Mesothelial cell of epicardium (in vitro differentiated cells): ENCODE results near the gene THAP10. TPM values are rescaled to one million over a fixed set of nuclear protein-coding genes. Genes with fewer than 3 reads are reported as not detected.

Experiments
- DNase-seq, 2 experiments: peaks; one replicate each; pipeline ENCODE4 v3.0.0; 2021; ENCODE audit warnings: low spot score in 2 of 2; ENCODE audit not compliant: unreplicated experiment in 2 of 2
- H3K27ac Mint-ChIP-seq: 2 replicates; pipeline ENCODE4 v1.8.0; 2021; ENCODE audit warnings: mixed read lengths
- H3K27me3 Mint-ChIP-seq: 2 replicates; pipeline ENCODE4 v1.8.0; 2021; ENCODE audit warnings: low read depth, mixed read lengths
- H3K36me3 Mint-ChIP-seq: 2 replicates; pipeline ENCODE4 v1.8.0; 2021; ENCODE audit warnings: mixed read lengths
- H3K4me1 Mint-ChIP-seq: 2 replicates; pipeline ENCODE4 v1.8.0; 2021; ENCODE audit warnings: mixed read lengths
- H3K4me3 Mint-ChIP-seq: 2 replicates; pipeline ENCODE4 v1.8.0; 2021; ENCODE audit warnings: mild to moderate bottlenecking, moderate library complexity, mixed read lengths
- H3K9me3 Mint-ChIP-seq: 2 replicates; pipeline ENCODE4 v1.8.0; 2021; ENCODE audit warnings: mixed read lengths
- total RNA-seq: library from RNA; stranded (reverse); gene quantifications from 3 replicates; pipeline ENCODE4 v1.2.1, GENCODE V29; 2021
- TF ChIP-seq, protein P1 (sequence below): fragments of 200-600 bp; sonication (generic); IDR thresholded peaks from one replicate; pipeline ENCODE4 v1.5.0; 2021; ENCODE audit warnings: antibody characterized with exemption; ENCODE audit not compliant: unreplicated experiment

Gene THAP10
- total RNA-seq, result 2.3 to 3.6 TPM (median 2.9 TPM) in 3 replicates

DNA sequence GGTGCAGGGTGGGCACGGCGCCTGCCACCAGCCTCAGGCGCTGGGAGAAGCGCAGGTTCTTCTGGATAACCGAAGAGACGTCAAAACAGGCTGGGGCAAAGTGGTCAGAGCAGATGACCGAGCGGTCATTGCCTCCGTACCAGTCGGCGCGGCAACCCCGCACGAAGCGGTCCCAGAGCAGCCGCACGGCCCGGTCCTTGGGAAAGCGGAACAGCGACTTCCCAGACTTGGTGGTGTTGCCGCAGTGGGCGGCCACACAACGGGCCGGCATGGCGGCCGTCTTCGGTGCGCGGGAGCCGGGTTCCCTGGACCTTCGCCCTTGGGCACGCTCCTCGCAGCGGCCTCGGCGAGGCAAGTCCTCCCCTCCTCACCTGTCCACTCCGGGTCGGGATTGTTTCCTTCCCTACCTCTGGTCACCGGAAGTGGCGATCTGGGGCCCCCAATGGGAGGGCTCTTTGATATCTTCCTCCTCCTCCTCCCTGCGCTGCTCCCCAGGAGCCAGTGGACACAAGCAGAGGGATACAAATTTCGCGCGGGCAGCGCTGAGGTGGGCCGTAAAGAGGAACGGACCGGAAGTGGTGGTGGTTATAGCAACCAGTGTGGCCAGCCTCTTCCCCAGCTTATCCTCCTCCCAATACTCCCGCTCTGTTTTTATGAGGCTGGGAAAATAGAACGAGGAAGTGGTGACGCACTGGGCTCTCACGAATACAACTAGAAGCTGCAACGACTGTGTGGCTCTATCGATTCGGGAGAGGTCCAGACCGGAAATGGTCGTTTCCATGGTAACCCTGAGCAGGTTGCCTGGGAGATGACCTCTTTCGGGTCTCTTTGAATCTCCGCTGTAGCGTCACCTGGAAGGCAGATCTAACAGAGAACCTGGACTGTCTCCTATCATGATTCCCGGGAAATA lies at the start of gene THAP10, which contains the start of gene LRRC49:
Gene THAP10 (minus strand): TSS at position 432 of the 910 bp plus-strand sequence. CDS start 161 bp downstream, at position 271.
Gene LRRC49 (plus strand): TSS at position 825 of the 910 bp plus-strand sequence. CDS start 69 bp downstream, at position 894.
- peaks cover 4% of the 10 kb centered on the region for H3K36me3 Mint-ChIP-seq
- no peaks in the 10 kb centered on the region for H3K9me3 Mint-ChIP-seq
- peaks cover 22% of the 10 kb centered on the region for H3K4me1 Mint-ChIP-seq
- peak within 1 kb of the TSS; percentile 90 for H3K4me3 Mint-ChIP-seq
- TF ChIP-seq, protein P1, sequence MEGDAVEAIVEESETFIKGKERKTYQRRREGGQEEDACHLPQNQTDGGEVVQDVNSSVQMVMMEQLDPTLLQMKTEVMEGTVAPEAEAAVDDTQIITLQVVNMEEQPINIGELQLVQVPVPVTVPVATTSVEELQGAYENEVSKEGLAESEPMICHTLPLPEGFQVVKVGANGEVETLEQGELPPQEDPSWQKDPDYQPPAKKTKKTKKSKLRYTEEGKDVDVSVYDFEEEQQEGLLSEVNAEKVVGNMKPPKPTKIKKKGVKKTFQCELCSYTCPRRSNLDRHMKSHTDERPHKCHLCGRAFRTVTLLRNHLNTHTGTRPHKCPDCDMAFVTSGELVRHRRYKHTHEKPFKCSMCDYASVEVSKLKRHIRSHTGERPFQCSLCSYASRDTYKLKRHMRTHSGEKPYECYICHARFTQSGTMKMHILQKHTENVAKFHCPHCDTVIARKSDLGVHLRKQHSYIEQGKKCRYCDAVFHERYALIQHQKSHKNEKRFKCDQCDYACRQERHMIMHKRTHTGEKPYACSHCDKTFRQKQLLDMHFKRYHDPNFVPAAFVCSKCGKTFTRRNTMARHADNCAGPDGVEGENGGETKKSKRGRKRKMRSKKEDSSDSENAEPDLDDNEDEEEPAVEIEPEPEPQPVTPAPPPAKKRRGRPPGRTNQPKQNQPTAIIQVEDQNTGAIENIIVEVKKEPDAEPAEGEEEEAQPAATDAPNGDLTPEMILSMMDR, result no peak
- no peaks in the 10 kb centered on the region for H3K27me3 Mint-ChIP-seq
- DNase-seq, result peak; percentile 64 to 76
- peak within 1 kb of the TSS; percentile 94 for H3K27ac Mint-ChIP-seq

DNA sequence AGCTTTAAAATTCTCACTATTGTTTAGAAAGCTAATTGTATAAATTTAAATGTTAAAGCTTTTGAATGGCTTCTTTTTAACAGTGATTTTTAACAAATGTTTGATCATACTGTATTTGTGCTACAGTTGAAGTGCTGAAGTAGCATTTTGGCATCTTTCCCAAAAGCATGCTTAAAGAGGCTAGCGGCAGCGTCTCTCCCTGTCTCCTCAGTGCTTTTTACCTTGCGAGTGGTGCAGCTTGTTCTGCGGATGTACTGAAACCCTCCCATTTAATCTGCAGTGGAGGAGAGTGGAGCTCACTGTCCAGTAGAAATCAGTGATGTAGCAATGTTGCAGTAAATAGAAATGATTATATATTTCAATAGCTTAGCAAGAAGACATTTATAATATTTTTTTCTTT lies 44.1 kb upstream of the THAP10 start:
- TF ChIP-seq, protein P1, result no peak
- H3K4me3 Mint-ChIP-seq, result peak overlapping the region; percentile 45
- no peaks in the 10 kb centered on the region for H3K9me3 Mint-ChIP-seq
- H3K36me3 Mint-ChIP-seq, result no peaks in the 10 kb centered on the region
- H3K27me3 Mint-ChIP-seq, result no peaks in the 10 kb centered on the region
- H3K4me1 Mint-ChIP-seq, result peaks cover 18% of the 10 kb centered on the region
- peak overlapping the region; percentile 5 for H3K27ac Mint-ChIP-seq
- no peak for DNase-seq

DNA sequence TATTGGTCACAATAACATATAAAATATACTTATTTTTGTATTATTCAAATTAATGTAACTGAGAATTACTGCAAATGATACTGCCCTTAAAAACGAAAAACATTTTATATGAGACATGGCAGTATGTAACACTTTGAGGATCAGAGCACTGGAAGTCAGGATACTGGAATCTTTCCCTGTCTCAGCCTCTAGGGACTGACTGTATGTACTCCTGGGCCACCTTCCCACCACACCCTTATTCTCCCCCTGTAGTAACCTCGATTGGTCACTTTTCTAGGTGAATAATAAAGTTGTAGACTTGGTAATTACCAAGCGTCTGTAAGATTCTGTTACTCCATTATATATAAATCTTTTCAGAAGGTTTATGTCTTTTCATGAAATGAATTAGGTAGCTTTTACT lies 43.4 kb upstream of the THAP10 start:
- H3K4me1 Mint-ChIP-seq, result peaks cover 18% of the 10 kb centered on the region
- no peak overlapping the region for H3K4me3 Mint-ChIP-seq
- H3K36me3 Mint-ChIP-seq, result no peaks in the 10 kb centered on the region
- no peaks in the 10 kb centered on the region for H3K9me3 Mint-ChIP-seq
- DNase-seq, result no peak
- no peaks in the 10 kb centered on the region for H3K27me3 Mint-ChIP-seq
- H3K27ac Mint-ChIP-seq, result no peak overlapping the region
- TF ChIP-seq, protein P1, result no peak

DNA sequence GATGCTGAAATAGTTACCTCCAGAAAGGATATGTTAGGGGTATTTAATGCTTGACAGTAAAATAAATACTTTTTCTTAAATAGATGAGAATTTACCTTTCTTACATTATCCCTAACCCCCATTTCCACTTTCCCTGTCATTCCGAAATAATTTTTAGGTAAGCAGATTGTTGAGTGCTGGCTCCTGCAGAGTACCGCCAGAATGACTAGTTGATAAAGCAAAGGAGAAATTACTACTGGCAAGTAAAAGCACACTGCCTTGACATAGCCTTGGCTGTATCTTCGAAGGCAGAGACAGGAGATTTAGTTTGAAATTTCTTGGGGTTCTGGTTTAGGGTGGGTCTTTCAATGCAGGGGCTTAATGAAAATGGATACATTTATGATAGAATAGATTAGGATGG lies 41.2 kb upstream of the THAP10 start:
- TF ChIP-seq, protein P1, result no peak
- H3K27ac Mint-ChIP-seq, result no peak overlapping the region
- no peak for DNase-seq
- peaks cover 17% of the 10 kb centered on the region for H3K4me1 Mint-ChIP-seq
- H3K27me3 Mint-ChIP-seq, result no peaks in the 10 kb centered on the region
- H3K36me3 Mint-ChIP-seq, result peaks cover 13% of the 10 kb centered on the region
- peaks cover 14% of the 10 kb centered on the region for H3K9me3 Mint-ChIP-seq
- no peak overlapping the region for H3K4me3 Mint-ChIP-seq

DNA sequence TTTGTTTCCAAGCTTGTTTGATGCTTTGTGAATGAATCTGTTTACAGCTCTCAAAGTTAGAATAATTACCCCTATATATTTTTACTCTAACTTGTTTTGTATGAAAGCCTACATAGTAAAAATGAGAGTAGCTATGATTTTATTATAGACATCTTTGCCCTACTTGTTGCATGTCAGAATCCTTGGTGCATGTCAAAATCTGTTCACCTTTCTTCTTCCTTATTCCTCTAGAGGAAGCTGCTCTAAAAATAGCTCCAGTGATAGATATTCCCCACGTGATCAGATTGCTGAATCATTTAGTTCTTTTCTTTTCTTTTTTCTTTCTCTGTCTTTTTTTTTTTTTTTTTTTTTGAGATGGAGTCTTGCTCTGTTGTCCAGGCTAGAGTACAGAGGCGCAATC lies 40.2 kb upstream of the THAP10 start:
- TF ChIP-seq, protein P1, result no peak
- H3K4me1 Mint-ChIP-seq, result peaks cover 16% of the 10 kb centered on the region
- no peaks in the 10 kb centered on the region for H3K27me3 Mint-ChIP-seq
- peaks cover 18% of the 10 kb centered on the region for H3K9me3 Mint-ChIP-seq
- no peak overlapping the region for H3K4me3 Mint-ChIP-seq
- DNase-seq, result no peak
- H3K27ac Mint-ChIP-seq, result no peak overlapping the region
- peaks cover 16% of the 10 kb centered on the region for H3K36me3 Mint-ChIP-seq
